AG10803 (cell line): ENCODE measurements around the gene DCLK2.

Experiments used
- DNase-seq: peaks from one replicate; pipeline ENCODE4 v3.0.0; 2010; ENCODE audit warnings: low read depth
- H3K4me3 ChIP-seq: 2 replicates; pipeline ENCODE4 v1.5.1; 2011; ENCODE audit warnings: mild to moderate bottlenecking, low read length, control low read depth
- TF ChIP-seq, protein P1 (sequence below): conservative IDR thresholded peaks from 2 replicates; pipeline ENCODE4 v1.5.1; 2011; ENCODE audit warnings: mild to moderate bottlenecking, low read length, control low read depth, inconsistent platforms

Gene DCLK2

DNA sequence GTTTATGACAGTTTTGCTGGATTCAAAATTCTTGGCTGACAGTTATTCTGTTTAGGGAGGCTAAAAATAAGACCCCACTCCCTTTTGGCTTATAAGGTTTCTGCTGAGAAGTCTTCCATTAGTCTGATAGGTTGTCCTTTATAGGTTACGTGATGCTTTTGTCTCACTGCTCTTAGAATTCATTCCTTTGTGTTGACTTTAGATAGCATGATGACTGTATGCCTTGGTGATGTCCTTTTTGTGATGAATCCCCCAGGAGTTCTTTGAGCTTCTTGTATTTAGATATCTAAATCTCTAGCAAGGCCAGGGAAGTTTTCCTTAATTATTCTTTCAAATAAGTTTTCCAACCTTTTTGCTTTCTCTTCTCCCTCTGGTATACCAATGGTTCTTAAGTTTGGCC, 36.4 kb downstream of the DCLK2 start:
- TF ChIP-seq, protein P1, sequence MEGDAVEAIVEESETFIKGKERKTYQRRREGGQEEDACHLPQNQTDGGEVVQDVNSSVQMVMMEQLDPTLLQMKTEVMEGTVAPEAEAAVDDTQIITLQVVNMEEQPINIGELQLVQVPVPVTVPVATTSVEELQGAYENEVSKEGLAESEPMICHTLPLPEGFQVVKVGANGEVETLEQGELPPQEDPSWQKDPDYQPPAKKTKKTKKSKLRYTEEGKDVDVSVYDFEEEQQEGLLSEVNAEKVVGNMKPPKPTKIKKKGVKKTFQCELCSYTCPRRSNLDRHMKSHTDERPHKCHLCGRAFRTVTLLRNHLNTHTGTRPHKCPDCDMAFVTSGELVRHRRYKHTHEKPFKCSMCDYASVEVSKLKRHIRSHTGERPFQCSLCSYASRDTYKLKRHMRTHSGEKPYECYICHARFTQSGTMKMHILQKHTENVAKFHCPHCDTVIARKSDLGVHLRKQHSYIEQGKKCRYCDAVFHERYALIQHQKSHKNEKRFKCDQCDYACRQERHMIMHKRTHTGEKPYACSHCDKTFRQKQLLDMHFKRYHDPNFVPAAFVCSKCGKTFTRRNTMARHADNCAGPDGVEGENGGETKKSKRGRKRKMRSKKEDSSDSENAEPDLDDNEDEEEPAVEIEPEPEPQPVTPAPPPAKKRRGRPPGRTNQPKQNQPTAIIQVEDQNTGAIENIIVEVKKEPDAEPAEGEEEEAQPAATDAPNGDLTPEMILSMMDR = no peak
- DNase-seq = no peak
- H3K4me3 ChIP-seq = no peak overlapping the region

- TF ChIP-seq, protein P1 = no peak
- no peak for DNase-seq
- H3K4me3 ChIP-seq = no peak overlapping the region
These were observed 37.6 kb downstream of the DCLK2 start for GRCh38 chr4:150115851-150116250.

GRCh38 chr4:150116506-150116905, 38.3 kb downstream of the DCLK2 start:
- no peak overlapping the region for H3K4me3 ChIP-seq
- TF ChIP-seq, protein P1 = no peak
- DNase-seq = no peak

DNA sequence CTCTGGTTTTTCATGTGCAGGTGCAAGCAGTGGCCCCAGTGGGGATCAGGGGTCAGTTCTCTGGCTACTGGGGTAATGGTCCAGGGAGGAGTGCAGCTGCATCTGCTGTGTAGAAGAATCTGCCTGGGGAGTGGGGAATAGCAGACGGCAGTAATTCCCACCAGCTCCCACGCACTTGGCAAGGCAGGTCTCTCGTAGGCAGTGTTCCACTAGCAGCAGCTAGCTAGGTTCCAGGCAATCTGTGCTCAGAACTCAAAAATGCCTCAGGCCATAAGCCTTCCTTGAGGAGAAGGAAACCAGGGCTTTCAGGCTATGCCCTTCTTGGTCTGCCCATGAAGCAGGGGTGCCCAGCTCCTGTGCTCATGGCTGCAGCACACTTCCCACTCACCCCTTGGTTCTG, 38.8 kb downstream of the DCLK2 start:
- TF ChIP-seq, protein P1 = no peak
- no peak overlapping the region for H3K4me3 ChIP-seq
- peak; percentile 54 for DNase-seq

- TF ChIP-seq, protein P1 = no peak
- DNase-seq = no peak
- no peak overlapping the region for H3K4me3 ChIP-seq
These were observed 39.4 kb downstream of the DCLK2 start for GRCh38 chr4:150117629-150118028.

DNA sequence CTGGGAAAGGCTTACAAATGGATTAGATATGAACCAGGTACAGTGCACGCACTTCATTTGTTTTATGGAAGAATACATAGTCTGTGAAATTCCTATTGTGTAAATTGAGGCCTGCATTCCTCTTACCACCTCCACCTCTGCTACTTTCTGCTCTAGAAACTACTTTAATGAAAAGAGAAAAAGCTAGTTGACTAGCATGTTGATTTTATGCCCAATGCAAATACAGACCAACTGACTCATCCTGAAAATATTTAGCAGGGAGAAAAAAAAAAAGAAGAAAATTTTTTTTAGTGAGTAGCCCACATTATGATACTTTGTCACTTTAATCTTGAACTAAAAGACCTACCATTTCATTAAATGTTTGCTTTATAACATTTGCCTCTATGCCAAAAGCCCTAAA, 41.2 kb downstream of the DCLK2 start:
- TF ChIP-seq, protein P1 = no peak
- peak; percentile 47 for DNase-seq
- no peak overlapping the region for H3K4me3 ChIP-seq

- TF ChIP-seq, protein P1 = no peak
- H3K4me3 ChIP-seq = no peak overlapping the region
- DNase-seq = no peak
These were observed 44.8 kb downstream of the DCLK2 start for GRCh38 chr4:150123087-150123486.
